SK-N-SH (cell line): Measurements from ENCODE around the gene MAP4. TPM values are rescaled to one million over a fixed set of nuclear protein-coding genes. Genes with fewer than 3 reads are reported as not detected.
A peak's percentile ranks its signal among the peaks of the same experiment; 100 is the strongest.
"Not testable (repeated sequence)": the region's sequence is repeated elsewhere in the genome, so short reads cannot be mapped to it uniquely, and the experiment has no call there.

Source experiments
- CTCF ChIA-PET: fragments of 300-600, 350-600 bp; formaldehyde crosslinking; extraction: SDS; loops from one replicate; lab custom pipeline; 2021; lab: Yijun Ruan, JAX
- POLR2A ChIA-PET: fragments of 350-600 bp; sonication (Branson Sonifier 250); formaldehyde crosslinking; extraction: SDS; loops from one replicate; lab custom pipeline; 2020; ENCODE audit warnings: antibody characterized with exemption, inconsistent platforms; lab: Yijun Ruan, JAX
- DNase-seq: peaks from one replicate; pipeline ENCODE4 v3.0.0; 2012
- H2AFZ ChIP-seq: fragments of 200-600 bp; sonication (generic); 2 replicates; pipeline ENCODE4 v1.8.1; 2016; ENCODE audit warnings: antibody characterized with exemption, mild to moderate bottlenecking, low read depth
- H3F3A ChIP-seq: fragments of 200-600 bp; sonication (generic); replicated peaks from 2 replicates; pipeline ENCODE3; 2016; ENCODE audit warnings: antibody characterized with exemption, mild to moderate bottlenecking; ENCODE audit not compliant: insufficient read depth
- H3K27ac ChIP-seq, 2 experiments: fragments of 200-500 bp in 1 of 2; fragments of 200-600 bp in 1 of 2; sonication (Bioruptor generic) in 1 of 2; sonication (generic), shearing (Covaris generic) in 1 of 2; 2 replicates each; pipeline versions ENCODE4 v1.5.1 to v1.6.1; 2014 to 2016; ENCODE audit warnings: low read depth in 2 of 2, inconsistent platforms in 1 of 2, low read length in 1 of 2, mild to moderate bottlenecking in 1 of 2, mixed read lengths in 1 of 2
- H3K27me3 ChIP-seq: fragments of 200-600 bp; sonication (generic), shearing (Covaris generic); 2 replicates; pipeline ENCODE4 v1.6.1; 2016; ENCODE audit warnings: mixed run types; ENCODE audit not compliant: insufficient read depth
- H3K36me3 ChIP-seq, 2 experiments: fragments of 200-500 bp in 1 of 2; fragments of 200-600 bp in 1 of 2; sonication (Bioruptor generic) in 1 of 2; sonication (generic) in 1 of 2; replicated peaks in 1 of 2; 2 replicates each; pipeline versions ENCODE3 to v1.5.1; 2014 to 2016; ENCODE audit warnings: low read length in 1 of 2, mild to moderate bottlenecking in 1 of 2; ENCODE audit not compliant: insufficient read depth in 2 of 2, control insufficient read depth in 1 of 2
- H3K4me1 ChIP-seq, 2 experiments: fragments of 200-500 bp in 1 of 2; fragments of 200-600 bp in 1 of 2; sonication (Bioruptor generic) in 1 of 2; sonication (generic), shearing (Covaris generic) in 1 of 2; 2 replicates each; pipeline versions ENCODE4 v1.5.1 to v1.6.1; 2014 to 2016; ENCODE audit warnings: low read depth in 1 of 2, low read length in 1 of 2, mixed run types in 1 of 2; ENCODE audit not compliant: insufficient read depth in 2 of 2, control insufficient read depth in 1 of 2
- H3K4me2 ChIP-seq: fragments of 200-600 bp; sonication (generic), shearing (Covaris generic); 2 replicates; pipeline ENCODE4 v1.6.1; 2017; ENCODE audit warnings: mixed run types
- H3K4me3 ChIP-seq, 2 experiments: fragments of 200-500 bp in 1 of 2; fragments of 200-600 bp in 1 of 2; sonication (Bioruptor generic) in 1 of 2; sonication (generic), shearing (Covaris generic) in 1 of 2; 2 replicates each; pipeline versions ENCODE4 v1.5.1 to v1.8.1; 2014 to 2016; ENCODE audit warnings: low read depth in 2 of 2, inconsistent platforms in 1 of 2, low read length in 1 of 2, mild to moderate bottlenecking in 1 of 2, mixed read lengths in 1 of 2, moderate library complexity in 1 of 2
- H3K79me2 ChIP-seq: fragments of 200-600 bp; sonication (generic); 2 replicates; pipeline ENCODE4 v1.8.1; 2017; ENCODE audit warnings: mild to moderate bottlenecking; ENCODE audit not compliant: insufficient read depth
- H3K9ac ChIP-seq: fragments of 200-600 bp; sonication (generic); 2 replicates; pipeline ENCODE4 v1.6.1; 2017; ENCODE audit warnings: mixed run types
- H3K9me2 ChIP-seq: fragments of 200-600 bp; sonication (generic); 2 replicates; pipeline ENCODE4 v1.6.1; 2017; ENCODE audit warnings: mixed run types
- H3K9me3 ChIP-seq: fragments of 200-600 bp; sonication (generic); 2 replicates; pipeline ENCODE4 v1.6.1; 2017; ENCODE audit warnings: mixed run types, mild to moderate bottlenecking, moderate library complexity
- H4K20me1 ChIP-seq: fragments of 200-600 bp; sonication (generic); 2 replicates; pipeline ENCODE4 v1.6.1; 2017; ENCODE audit warnings: mild to moderate bottlenecking, mixed run types; ENCODE audit not compliant: insufficient read depth
- TCF12 ChIP-seq: IDR thresholded peaks from 2 replicates; pipeline ENCODE4 v1.4.0; 2012
- WGBS: methylation state at CpG from one replicate; pipeline ENCODE4 v1.1.6; 2017; ENCODE audit warnings: low lambda C conversion rate; 5-methylcytosine and 5-hydroxymethylcytosine counted together
- polyA plus RNA-seq, 3 experiments: library from polyadenylated mRNA; depleted of rRNA; stranded (reverse); fragments of >200 nt; gene quantifications; 2 replicates each; pipeline ENCODE4 v1.2.3, GENCODE V29; 2012
- TF ChIP-seq, protein P1 (sequence below): IDR thresholded peaks from 2 replicates; pipeline ENCODE4 v1.4.0; 2012; ENCODE audit warnings: low read depth, borderline replicate concordance

The MAP4 gene
- polyA plus RNA-seq, 1 of the 3 experiments (the other 2 are of a cell fraction) = 121 TPM

DNA sequence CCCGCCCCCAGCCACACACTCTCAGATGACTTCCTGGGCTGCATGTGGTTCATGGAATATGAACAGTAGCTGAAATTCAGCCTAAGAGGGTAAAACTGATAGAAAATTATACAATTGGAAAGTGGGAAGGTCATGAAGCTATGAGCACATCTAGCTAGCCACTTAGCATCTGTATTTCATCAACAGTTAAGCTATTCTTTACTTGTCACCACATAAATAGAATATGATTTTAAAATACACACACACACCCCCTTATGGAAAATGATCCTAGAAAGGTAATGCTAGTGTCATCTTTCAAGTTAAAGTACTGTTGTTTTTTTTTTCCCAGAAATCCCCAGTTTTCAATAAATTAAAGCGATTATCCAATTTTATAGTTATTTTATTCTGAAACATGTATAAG, 3.6 kb downstream of the MAP4 start:
- no peak for DNase-seq
- H3K27me3 ChIP-seq = no peaks in the 10 kb centered on the region
- CTCF ChIA-PET = interaction anchor here (1.1 to 4.7 kb wide), 4 partner anchors 23 to 187 kb away, joined by 3 to 16 read pairs (median 4); no protein-coding TSS in a partner anchor
- no peak overlapping the region for H2AFZ ChIP-seq
- H3K4me2 ChIP-seq = 0 out of 2 replicates have a peak overlapping the region, but pooled peaks have one; percentile 44
- 94% methylated on average over 2 of the region's 2 CpGs for WGBS
- peak overlapping the region; percentile 39 to 74; a peak in 3 of 4 replicates for H3K27ac ChIP-seq
- H3K4me1 ChIP-seq = peaks cover 44 to 48% of the 10 kb centered on the region in 2 experiments
- H3K4me3 ChIP-seq = no peak overlapping the region
- H3K9me2 ChIP-seq = no peaks in the 10 kb centered on the region
- H3F3A ChIP-seq = peaks cover 34% of the 10 kb centered on the region
- H4K20me1 ChIP-seq = peaks cover 90% of the 10 kb centered on the region
- H3K9ac ChIP-seq = peak overlapping the region; percentile 12; the same call in 1 of the 2 replicates
- no peaks in the 10 kb centered on the region for H3K9me3 ChIP-seq
- H3K36me3 ChIP-seq = peaks cover 0 to 15% of the 10 kb centered on the region in 2 experiments
- peaks cover 98% of the 10 kb centered on the region for H3K79me2 ChIP-seq
- POLR2A ChIA-PET = no interaction called here
- TF ChIP-seq, protein P1, sequence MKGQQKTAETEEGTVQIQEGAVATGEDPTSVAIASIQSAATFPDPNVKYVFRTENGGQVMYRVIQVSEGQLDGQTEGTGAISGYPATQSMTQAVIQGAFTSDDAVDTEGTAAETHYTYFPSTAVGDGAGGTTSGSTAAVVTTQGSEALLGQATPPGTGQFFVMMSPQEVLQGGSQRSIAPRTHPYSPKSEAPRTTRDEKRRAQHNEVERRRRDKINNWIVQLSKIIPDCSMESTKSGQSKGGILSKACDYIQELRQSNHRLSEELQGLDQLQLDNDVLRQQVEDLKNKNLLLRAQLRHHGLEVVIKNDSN = no peak
- peak; percentile 39; the same call in 1 of the 2 replicates for TF ChIP-seq TCF12

DNA sequence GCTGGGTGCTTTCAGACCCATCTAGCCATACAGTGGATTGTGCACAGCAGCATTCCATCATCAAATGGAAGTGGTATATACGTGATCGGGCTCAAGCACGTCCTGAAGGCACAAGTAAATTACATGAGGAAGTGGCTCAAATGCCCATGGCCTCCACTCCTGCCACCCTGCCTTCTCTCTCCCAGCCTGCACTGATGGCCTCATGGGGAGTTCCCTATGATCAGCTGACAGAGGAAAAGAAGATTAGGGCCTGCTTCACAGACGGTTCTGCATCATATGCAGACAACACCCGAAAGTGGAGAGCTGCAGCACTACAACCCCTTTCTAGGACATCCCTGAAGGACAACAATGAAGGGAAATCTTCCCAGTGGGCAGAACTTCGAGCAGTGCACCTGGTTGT, 8.2 kb downstream of the MAP4 start:
- H2AFZ ChIP-seq, H3K9me3 ChIP-seq, H3K9me2 ChIP-seq, H3K27ac ChIP-seq, H3K4me2 ChIP-seq, H3K4me3 ChIP-seq, POLR2A ChIA-PET, H3K27me3 ChIP-seq, DNase-seq, H3K9ac ChIP-seq: not testable (repeated sequence)
- Histone ChIP-seq H3K79me2 (peaks cover 100% of the 10 kb centered on the region), H4K20me1 (peaks cover 100% of the 10 kb centered on the region), H3F3A (peaks cover 10% of the 10 kb centered on the region), H3K4me1 (peaks cover 9 to 11% of the 10 kb centered on the region in 2 experiments; a peak in 3 of 4 replicates), H3K36me3 (peaks cover 0 to 15% of the 10 kb centered on the region in 2 experiments)
- CTCF ChIA-PET = interaction anchor here (2.1 kb wide), 1 partner anchor 18 kb away, joined by 5 read pairs; no protein-coding TSS in a partner anchor
- 99% methylated on average over 6 of the region's 6 CpGs for WGBS

DNA sequence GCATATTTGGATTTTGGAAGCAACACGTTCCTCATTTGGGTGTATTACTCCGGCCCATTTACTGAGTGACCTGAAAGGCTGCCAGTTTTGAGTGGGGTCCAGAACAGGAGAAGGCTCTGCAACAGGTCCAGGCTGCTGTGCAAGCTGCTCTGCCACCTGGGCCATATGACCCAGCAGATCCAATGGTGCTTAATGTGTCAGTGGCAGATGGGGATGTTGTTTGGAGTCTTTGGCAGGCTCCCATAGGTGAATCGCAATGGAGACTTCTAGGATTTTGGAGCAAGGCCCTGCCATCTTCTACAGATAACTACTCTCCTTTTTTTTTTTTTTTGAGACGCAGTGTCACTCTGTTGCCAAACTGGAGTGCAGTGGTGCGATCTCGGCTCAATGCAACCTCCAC, 8.9 kb downstream of the MAP4 start:
- WGBS = 96% methylated on average over 5 of the region's 6 CpGs
- ChIA-PET CTCF (interaction anchor here (2.1 kb wide), 1 partner anchor 17 kb away, joined by 5 read pairs; no protein-coding TSS in a partner anchor), POLR2A (interaction anchor here (0.6 kb wide), 1 partner anchor 12 kb away, joined by 6 read pairs; no protein-coding TSS in a partner anchor)
- not testable (repeated sequence) for DNase-seq, H3K9ac ChIP-seq, H3K9me3 ChIP-seq, H3K27ac ChIP-seq, H3F3A ChIP-seq, H3K9me2 ChIP-seq, H2AFZ ChIP-seq, H3K27me3 ChIP-seq, H3K4me3 ChIP-seq, H3K4me2 ChIP-seq, H3K4me1 ChIP-seq
- H3K36me3 ChIP-seq = peaks cover 0 to 15% of the 10 kb centered on the region in 2 experiments
- peaks cover 97% of the 10 kb centered on the region for H4K20me1 ChIP-seq
- peaks cover 100% of the 10 kb centered on the region for H3K79me2 ChIP-seq

DNA sequence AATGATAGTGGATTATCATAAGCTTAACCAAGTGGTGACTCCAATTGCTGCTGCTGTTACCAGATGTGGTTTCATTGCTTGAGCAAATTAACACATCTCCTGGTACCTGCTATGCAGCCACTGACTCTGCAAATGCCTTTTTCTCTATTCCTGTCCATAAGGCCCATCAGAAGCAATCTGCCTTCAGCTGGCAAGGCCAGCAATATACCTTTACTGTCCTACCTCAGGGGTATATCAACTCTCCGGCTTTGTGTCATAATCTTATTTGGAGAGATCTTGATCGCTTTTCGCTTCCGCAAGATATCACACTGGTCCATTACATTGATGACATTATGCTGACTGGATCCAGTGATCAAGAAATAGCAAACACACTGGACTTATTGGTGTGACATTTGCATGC, 9.4 kb downstream of the MAP4 start:
- H3K27me3 ChIP-seq, H3F3A ChIP-seq, H3K4me1 ChIP-seq, H3K4me3 ChIP-seq, H3K4me2 ChIP-seq, CTCF ChIA-PET, H3K27ac ChIP-seq, H3K9me3 ChIP-seq, H2AFZ ChIP-seq, H3K9me2 ChIP-seq, H3K9ac ChIP-seq, DNase-seq: not testable (repeated sequence)
- Histone ChIP-seq H3K36me3 (peaks cover 0 to 15% of the 10 kb centered on the region in 2 experiments), H4K20me1 (peaks cover 96% of the 10 kb centered on the region), H3K79me2 (peaks cover 100% of the 10 kb centered on the region)
- WGBS = 93% methylated on average over 4 of the region's 4 CpGs
- POLR2A ChIA-PET = interaction anchor here (0.6 kb wide), 1 partner anchor 12 kb away, joined by 6 read pairs; no protein-coding TSS in a partner anchor
